Amygdala (tissue), 56 donors: ENCODE measurements around the gene CCDC8.
"Not testable (repeated sequence)": the region's sequence is repeated elsewhere in the genome, so short reads cannot be mapped to it uniquely, and the experiment has no call there.

Experiments used
- DNase-seq, 56 donors: peaks; one replicate each; lab custom pipeline; 2025; lab: John Stamatoyannopoulos, UW

The CCDC8 gene

GRCh38 chr19:46384396-46384795 is 29.0 kb downstream of the CCDC8 start:
- DNase-seq = no peak

- DNase-seq = no peak
Measured at GRCh38 chr19:46383846-46384245, 29.5 kb downstream of the CCDC8 start.

- no peak for DNase-seq
Measured at GRCh38 chr19:46383171-46383815, 30.1 kb downstream of the CCDC8 start.

- DNase-seq = no peak
Measured at GRCh38 chr19:46381756-46382345, 31.5 kb downstream of the CCDC8 start.

- DNase-seq = no peak
Measured at GRCh38 chr19:46381346-46381745, 32.0 kb downstream of the CCDC8 start.

GRCh38 chr19:46380690-46381089 is 32.7 kb downstream of the CCDC8 start:
- no peak for DNase-seq

GRCh38 chr19:46378268-46378667 is 35.1 kb downstream of the CCDC8 start:
- no peak for DNase-seq

- no peak for DNase-seq
Measured at GRCh38 chr19:46376241-46377153, 36.9 kb downstream of the CCDC8 start.

- not testable (repeated sequence) for DNase-seq
Measured at GRCh38 chr19:46375476-46376067, 37.8 kb downstream of the CCDC8 start.

GRCh38 chr19:46374536-46375475 is 38.6 kb downstream of the CCDC8 start:
- no peak for DNase-seq

- DNase-seq = peak in 25 of 56 donors; percentile 8 to 85 (median 42)
Measured at GRCh38 chr19:46373491-46374359, 39.6 kb downstream of the CCDC8 start.

GRCh38 chr19:46372901-46373490 is 40.4 kb downstream of the CCDC8 start:
- DNase-seq = no peak

GRCh38 chr19:46371371-46371901 is 41.9 kb downstream of the CCDC8 start:
- DNase-seq = no peak

GRCh38 chr19:46369817-46370216 is 43.5 kb downstream of the CCDC8 start:
- no peak for DNase-seq

- DNase-seq = no peak
Measured at GRCh38 chr19:46368116-46368515, 45.2 kb downstream of the CCDC8 start.

- no peak for DNase-seq
Measured at GRCh38 chr19:46367426-46367825, 45.9 kb downstream of the CCDC8 start.

GRCh38 chr19:46366620-46367292 is 46.6 kb downstream of the CCDC8 start:
- DNase-seq = peak in 3 of 56 donors; percentile 3 to 28 (median 17)

- no peak for DNase-seq
Measured at GRCh38 chr19:46365561-46365960, 47.8 kb downstream of the CCDC8 start.
